Measurements from ENCODE around the gene LRP1.
A peak's percentile ranks its signal among the peaks of the same experiment; 100 is the strongest.

LRP1 gene

DNA sequence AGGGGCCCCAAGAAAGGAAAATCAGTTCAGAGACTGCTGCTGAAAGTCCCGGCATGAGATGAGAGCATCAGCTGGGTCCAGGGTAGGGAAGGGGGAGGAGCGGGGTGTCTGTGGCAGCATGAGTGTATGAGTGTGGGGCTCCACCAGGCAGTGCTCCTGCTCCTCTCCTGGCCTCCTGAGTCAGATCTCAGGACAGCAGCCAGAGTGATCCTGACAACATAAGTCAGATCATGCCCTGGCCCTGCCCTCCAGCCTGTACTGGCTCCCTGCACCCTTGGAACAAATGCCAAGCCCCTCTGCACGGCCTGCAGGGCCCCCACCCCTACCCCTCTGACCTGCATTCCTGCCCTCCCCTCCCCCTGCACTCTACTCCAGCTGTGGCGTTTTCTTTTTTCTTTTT is 43.4 kb downstream of the LRP1 start:
- H3K4me1 ChIP-seq (ENCODE audit: low read length), result no peaks in the 10 kb centered on the region
- no peaks in the 10 kb centered on the region for H3F3A ChIP-seq (ENCODE audit: insufficient read depth, low read length)
- no peaks in the 10 kb centered on the region for H3K36me3 ChIP-seq (replicated peaks; ENCODE audit: insufficient read depth, low read length)
- no peaks in the 10 kb centered on the region for H3K9me3 ChIP-seq (replicated peaks; ENCODE audit: insufficient read depth, low read length)
- no peak overlapping the region for H3K27ac ChIP-seq (ENCODE audit: low read length)
- no peaks in the 10 kb centered on the region for H4K20me1 ChIP-seq (ENCODE audit: insufficient read depth, low read length)
- no peaks in the 10 kb centered on the region for H3K9me2 ChIP-seq (replicated peaks; ENCODE audit: insufficient read depth, low read length)
- DNase-seq, result no peak
- H3K27me3 ChIP-seq (replicated peaks; ENCODE audit: insufficient read depth, low read length), result 0 out of 2 replicates have a peak, but pooled peaks cover 1% of the 10 kb centered on the region
- H3K9ac ChIP-seq (ENCODE audit: low read length), result no peak overlapping the region
- TF ChIP-seq CTCF (IDR thresholded peaks at IDR 0.05; ENCODE audit: low read length) (no peak), EZH2 (optimal IDR thresholded peaks at IDR 0.05; ENCODE audit: low read depth, low read length) (no peak)
- H3K4me3 ChIP-seq (ENCODE audit: low read length), result no peak overlapping the region
- no peak overlapping the region for H3K4me2 ChIP-seq (ENCODE audit: low read depth, low read length)
- H3K79me2 ChIP-seq (ENCODE audit: low read length), result no peaks in the 10 kb centered on the region
- H2AFZ ChIP-seq (ENCODE audit: low read length), result no peak overlapping the region

DNA sequence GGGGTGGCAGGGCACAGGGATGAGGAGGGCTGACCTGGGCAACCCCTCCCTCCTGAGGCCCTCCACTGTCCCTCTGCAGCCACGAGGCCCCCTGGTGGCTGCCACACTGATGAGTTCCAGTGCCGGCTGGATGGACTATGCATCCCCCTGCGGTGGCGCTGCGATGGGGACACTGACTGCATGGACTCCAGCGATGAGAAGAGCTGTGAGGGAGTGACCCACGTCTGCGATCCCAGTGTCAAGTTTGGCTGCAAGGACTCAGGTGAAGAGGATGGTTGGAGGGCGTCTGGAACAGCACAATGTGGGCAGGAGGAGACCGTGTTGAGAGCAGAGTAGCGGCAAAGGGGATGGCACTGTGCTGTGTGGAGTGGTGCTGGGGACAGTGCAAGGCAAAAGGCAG is 44.8 kb downstream of the LRP1 start:
- Histone ChIP-seq H3K9me3 (replicated peaks; ENCODE audit: insufficient read depth, low read length) (no peaks in the 10 kb centered on the region), H3K27me3 (replicated peaks; ENCODE audit: insufficient read depth, low read length) (peaks cover 9% of the 10 kb centered on the region; the same call in 1 of the 2 replicates), H3K79me2 (ENCODE audit: low read length) (no peaks in the 10 kb centered on the region), H3F3A (ENCODE audit: insufficient read depth, low read length) (no peaks in the 10 kb centered on the region), H3K4me2 (ENCODE audit: low read depth, low read length) (no peak overlapping the region), H4K20me1 (ENCODE audit: insufficient read depth, low read length) (no peaks in the 10 kb centered on the region), H3K4me3 (ENCODE audit: low read length) (no peak overlapping the region), H2AFZ (ENCODE audit: low read length) (no peak overlapping the region), H3K4me1 (ENCODE audit: low read length) (no peaks in the 10 kb centered on the region), H3K27ac (ENCODE audit: low read length) (no peak overlapping the region), H3K9ac (ENCODE audit: low read length) (no peak overlapping the region), H3K36me3 (replicated peaks; ENCODE audit: insufficient read depth, low read length) (no peaks in the 10 kb centered on the region), H3K9me2 (replicated peaks; ENCODE audit: insufficient read depth, low read length) (no peaks in the 10 kb centered on the region)
- DNase-seq, result no peak
- TF ChIP-seq CTCF (IDR thresholded peaks at IDR 0.05; ENCODE audit: low read length) (peak; percentile 67), EZH2phosphoT487 (IDR thresholded peaks at IDR 0.05; ENCODE audit: low read length) (no peak), EZH2 (optimal IDR thresholded peaks at IDR 0.05; ENCODE audit: low read depth, low read length) (no peak)

GRCh38 chr12:57173683-57174082 is 45.4 kb downstream of the LRP1 start:
- Histone ChIP-seq H3K4me2 (ENCODE audit: low read depth, low read length) (no peak overlapping the region), H3K79me2 (ENCODE audit: low read length) (no peaks in the 10 kb centered on the region), H3K36me3 (replicated peaks; ENCODE audit: insufficient read depth, low read length) (no peaks in the 10 kb centered on the region), H3F3A (ENCODE audit: insufficient read depth, low read length) (no peaks in the 10 kb centered on the region), H4K20me1 (ENCODE audit: insufficient read depth, low read length) (no peaks in the 10 kb centered on the region), H3K4me3 (ENCODE audit: low read length) (no peak overlapping the region), H3K4me1 (ENCODE audit: low read length) (no peaks in the 10 kb centered on the region), H2AFZ (ENCODE audit: low read length) (no peak overlapping the region), H3K9ac (ENCODE audit: low read length) (no peak overlapping the region), H3K27me3 (replicated peaks; ENCODE audit: insufficient read depth, low read length) (peaks cover 15% of the 10 kb centered on the region), H3K9me2 (replicated peaks; ENCODE audit: insufficient read depth, low read length) (no peaks in the 10 kb centered on the region), H3K27ac (ENCODE audit: low read length) (no peak overlapping the region), H3K9me3 (replicated peaks; ENCODE audit: insufficient read depth, low read length) (no peaks in the 10 kb centered on the region)
- TF ChIP-seq CTCF (IDR thresholded peaks at IDR 0.05; ENCODE audit: low read length) (no peak), EZH2phosphoT487 (IDR thresholded peaks at IDR 0.05; ENCODE audit: low read length) (no peak), EZH2 (optimal IDR thresholded peaks at IDR 0.05; ENCODE audit: low read depth, low read length) (no peak)
- DNase-seq, result no peak

Data from MM.1S (cell line).